GM11168 (cell line): ENCODE measurements around the gene BLID.

Source experiments
- in situ Hi-C: fragments of 300-500 bp; cut with MboI; formaldehyde crosslinking; loops from one replicate; pipeline ENCODE4 v1.12.0; 2022; ENCODE audit warnings: low sequenced_read_pairs; ENCODE audit not compliant: unreplicated experiment

Gene BLID

GRCh38 chr11:122115524-122116379 lies at the start of gene BLID:
Gene BLID (minus strand): TSS chr11:122116215. CDS start chr11:122115922, 293 bp downstream.
- in situ Hi-C loops: no loop called here

- in situ Hi-C loops: no loop called here
These were observed 47.2 kb upstream of the BLID start for GRCh38 chr11:122163053-122163819.

GRCh38 chr11:122162095-122162494 lies 46.1 kb upstream of the BLID start:
- in situ Hi-C loops: no loop called here

GRCh38 chr11:122160841-122161590 lies 45.0 kb upstream of the BLID start:
- in situ Hi-C loops: no loop called here

- in situ Hi-C loops: no loop called here
These were observed 43.8 kb upstream of the BLID start for GRCh38 chr11:122159861-122160260.

- in situ Hi-C loops: no loop called here
These were observed 43.2 kb upstream of the BLID start for GRCh38 chr11:122159173-122159721.

- in situ Hi-C loops: no loop called here
These were observed 42.2 kb upstream of the BLID start for GRCh38 chr11:122158171-122158570.

GRCh38 chr11:122157653-122158161 lies 41.7 kb upstream of the BLID start:
- in situ Hi-C loops: no loop called here

- in situ Hi-C loops: no loop called here
These were observed 40.9 kb upstream of the BLID start for GRCh38 chr11:122156940-122157382.

- in situ Hi-C loops: no loop called here
These were observed 39.9 kb upstream of the BLID start for GRCh38 chr11:122155765-122156527.

GRCh38 chr11:122154994-122155393 lies 39.0 kb upstream of the BLID start:
- in situ Hi-C loops: no loop called here

GRCh38 chr11:122154227-122154626 lies 38.2 kb upstream of the BLID start:
- in situ Hi-C loops: no loop called here

- in situ Hi-C loops: no loop called here
These were observed 37.7 kb upstream of the BLID start for GRCh38 chr11:122153746-122154145.

GRCh38 chr11:122150216-122151124 lies 34.5 kb upstream of the BLID start:
- in situ Hi-C loops: no loop called here

- in situ Hi-C loops: no loop called here
These were observed 33.2 kb upstream of the BLID start for GRCh38 chr11:122149202-122149601.

GRCh38 chr11:122146475-122146874 lies 30.5 kb upstream of the BLID start:
- in situ Hi-C loops: no loop called here

- in situ Hi-C loops: no loop called here
These were observed 29.8 kb upstream of the BLID start for GRCh38 chr11:122145715-122146274.

- in situ Hi-C loops: no loop called here
These were observed 28.7 kb upstream of the BLID start for GRCh38 chr11:122144752-122145151.
